Measurements from ENCODE around the gene HRH1. TPM values are rescaled to one million over a fixed set of nuclear protein-coding genes. Genes with fewer than 3 reads are reported as not detected.

HRH1 gene
- polyA plus RNA-seq, 3 donors, result 2.3 to 2.7 (median 2.3) TPM

GRCh38 chr3:11306817-11307589 lies 152.7 kb downstream of the HRH1 start:
- DNase-seq (ENCODE audit: low read depth in 3 of 3, low spot score in 2 of 3), result no peak

GRCh38 chr3:11307830-11308432 lies 153.6 kb downstream of the HRH1 start:
- no peak for DNase-seq (ENCODE audit: low read depth in 3 of 3, low spot score in 2 of 3)

DNA sequence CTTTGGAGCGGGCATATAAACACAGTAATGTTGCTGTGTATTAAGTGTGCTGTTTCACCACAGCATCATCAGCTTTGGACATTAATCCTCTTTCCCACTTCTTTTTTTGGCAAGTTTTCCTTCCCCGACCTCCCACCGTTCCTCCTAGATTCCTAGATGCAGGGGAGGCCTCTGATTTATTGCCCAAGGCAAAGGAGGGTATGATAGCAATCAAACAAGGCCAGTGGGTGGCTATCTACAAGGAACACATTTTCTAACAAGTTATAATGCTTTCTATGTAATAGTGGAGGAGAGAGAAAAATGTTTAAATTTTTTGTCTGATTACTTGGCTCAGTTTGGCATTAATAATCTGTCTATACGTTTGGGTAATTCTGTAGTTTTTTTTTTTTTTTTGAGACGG lies 156.0 kb downstream of the HRH1 start:
- no peak for DNase-seq (ENCODE audit: low read depth in 3 of 3, low spot score in 2 of 3)

GRCh38 chr3:11312166-11312565 lies 157.9 kb downstream of the HRH1 start:
- DNase-seq (ENCODE audit: low read depth in 3 of 3, low spot score in 2 of 3), result no peak

Other genes with a start within 250 kb of the HRH1 start
- gene SLC6A1, start 161.7 kb upstream of the HRH1 start, polyA plus RNA-seq (ENCODE audit: insufficient read length in 3 of 3), result under 1 TPM; 0.46 to 0.85 (median 0.74) TPM
- gene ATG7, start 117.9 kb downstream of the HRH1 start, polyA plus RNA-seq (ENCODE audit: insufficient read length in 3 of 3), result 10 to 100 TPM; 26.9 to 27.3 (median 27.1) TPM